GM13976 (cell line): Measurements from ENCODE around the gene TAAR9.

Experiments
- DNase-seq: peaks from one replicate; pipeline ENCODE4 v3.0.0; 2012; ENCODE audit warnings: low spot score
- CTCF ChIP-seq: IDR thresholded peaks from 2 replicates; pipeline ENCODE4 v1.5.1; 2012; ENCODE audit warnings: borderline replicate concordance, mild to moderate bottlenecking; ENCODE audit not compliant: insufficient read depth; ENCODE audit errors: extremely low read depth, missing control alignments, control extremely low read depth
- in situ Hi-C: fragments of 300-500 bp; cut with MboI; formaldehyde crosslinking; loops from one replicate; pipeline ENCODE4 v1.12.0; 2022; ENCODE audit warnings: low sequenced_read_pairs, mixed read lengths, inconsistent platforms; ENCODE audit not compliant: unreplicated experiment

The TAAR9 gene

GRCh38 chr6:132512638-132513632 is 25.1 kb upstream of the TAAR9 start, which contains the start of gene STX7:
Gene STX7, minus strand, starts transcription at chr6:132513116. Its CDS starts 9,586 bp downstream, at chr6:132503530.
- TF ChIP-seq CTCF, result peak; percentile 9
- peak; percentile 88 for DNase-seq
- in situ Hi-C loops, result no loop called here

DNA sequence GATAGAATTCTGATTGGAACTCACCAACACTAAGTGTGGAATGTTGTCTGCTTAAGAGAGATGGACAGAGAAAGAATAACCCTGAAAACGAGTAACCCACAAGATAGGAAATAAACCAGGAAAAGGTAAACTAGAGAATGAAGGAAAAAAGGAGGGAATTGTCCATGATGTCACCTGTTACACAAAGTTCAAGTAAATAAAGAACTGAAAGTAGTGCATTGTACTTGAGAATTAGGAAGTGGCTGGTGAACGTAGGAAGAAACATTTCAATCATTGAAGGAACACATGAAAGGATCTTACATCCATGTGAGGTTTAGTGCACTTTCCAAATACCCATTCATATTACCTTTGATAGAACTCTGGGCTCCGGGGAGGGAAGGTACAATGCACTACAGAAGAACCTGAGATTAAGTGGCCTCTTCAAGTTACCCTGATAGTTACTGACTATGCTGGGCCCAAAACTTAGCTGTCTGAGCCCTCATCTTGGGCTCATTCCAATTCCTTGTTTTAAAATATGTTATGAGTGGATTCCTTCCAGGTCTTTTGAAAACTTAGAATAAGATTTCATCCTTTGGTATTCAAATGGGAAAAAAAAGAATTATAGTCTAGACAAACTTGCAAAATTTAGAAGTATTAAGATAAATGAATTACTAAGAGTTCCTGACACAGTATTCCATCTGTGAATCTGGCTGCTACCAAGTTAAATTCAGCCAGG is 24.1 kb upstream of the TAAR9 start:
- DNase-seq, result no peak
- no peak for TF ChIP-seq CTCF
- in situ Hi-C loops, result no loop called here

- no peak for TF ChIP-seq CTCF
- in situ Hi-C loops, result no loop called here
- DNase-seq, result no peak
These were observed 22.7 kb upstream of the TAAR9 start for GRCh38 chr6:132515386-132515785.

- in situ Hi-C loops, result loop anchor here (10.0 kb wide), 1 partner anchor 244 kb away; no protein-coding TSS in a partner anchor
- no peak for TF ChIP-seq CTCF
- no peak for DNase-seq
These were observed 17.1 kb upstream of the TAAR9 start for GRCh38 chr6:132520953-132521352.

- in situ Hi-C loops, result loop anchor here (10.0 kb wide), 1 partner anchor 240 kb away; no protein-coding TSS in a partner anchor
- no peak for TF ChIP-seq CTCF
- no peak for DNase-seq
These were observed 13.4 kb upstream of the TAAR9 start for GRCh38 chr6:132524646-132525045.

- TF ChIP-seq CTCF, result no peak
- DNase-seq, result no peak
- in situ Hi-C loops, result loop anchor here (10.0 kb wide), 1 partner anchor 239 kb away; no protein-coding TSS in a partner anchor
These were observed 12.2 kb upstream of the TAAR9 start for GRCh38 chr6:132525866-132526265.
